Pancreas (tissue), 10 donors: ENCODE results near the gene OPA3. TPM values are rescaled to one million over a fixed set of nuclear protein-coding genes. Genes with fewer than 3 reads are reported as not detected.
"Not testable (repeated sequence)": the region's sequence is repeated elsewhere in the genome, so short reads cannot be mapped to it uniquely, and the experiment has no call there.

ENCODE experiments used
- ATAC-seq, 4 donors: fragments of 200-7000 bp; cut with Tn5 transposase; one replicate each; pipeline versions ENCODE4 v1.8.0 to v1.9.1; 2020; ENCODE audit warnings: mild to moderate bottlenecking in 4 of 4, moderate library complexity in 4 of 4
- DNase-seq, 6 donors: peaks; one replicate each; pipeline ENCODE4 v3.0.0-alpha.2; 2020
- FAIRE-seq: peaks from 2 replicates; lab custom pipeline; 2012; peaks lifted over from hg19 to GRCh38; lab: Jason Lieb, UNC
- H3K27ac ChIP-seq, 4 donors: fragments of 200-600 bp; sonication (generic); 1 replicate in 3 of 4; 2 replicates in 1 of 4; pipeline versions ENCODE4 v1.5.0 to v1.8.0; 2020
- H3K27me3 ChIP-seq, 4 donors: fragments of 200-600 bp; one replicate each; pipeline ENCODE4 v1.8.0; 2021
- H3K36me3 ChIP-seq, 3 donors: fragments of 200-600 bp; sonication (generic) in 1 of 3; one replicate each; pipeline versions ENCODE4 v1.5.0 to v1.8.0; 2020 to 2021
- H3K4me1 ChIP-seq, 3 donors: fragments of 200-600 bp; one replicate each; pipeline ENCODE4 v1.8.0; 2021
- H3K4me3 ChIP-seq, 4 donors: fragments of 200-600 bp; sonication (generic) in 2 of 4; one replicate each; pipeline versions ENCODE4 v1.5.0 to v1.8.0; 2020 to 2021
- H3K9me3 ChIP-seq, 4 donors: fragments of 200-600 bp; one replicate each; pipeline ENCODE4 v1.8.0; 2021
- WGBS, 2 donors: extraction: QIAGEN DNeasy Blood & Tissue Kit; methylation state at CpG; one replicate each; pipeline ENCODE4 v1.1.7; 2013; 5-methylcytosine and 5-hydroxymethylcytosine counted together
- intact Hi-C, 3 donors: fragments of 100-400 bp; cut with DNase I; formaldehyde crosslinking; loops; one replicate each; pipeline versions ENCODE4 v1.11.1 to v1.14.2; 2022
- polyA plus RNA-seq, 2 donors: library from polyadenylated mRNA; stranded (reverse); fragments of 200-250 nt; gene quantifications; one replicate each; pipeline ENCODE4 v1.2.3, GENCODE V29; 2013
- total RNA-seq, 6 donors: library from RNA; stranded (reverse); fragmentation: NEBNext Ultra II Directional in 4 of 6; extraction: Animal tissue kit (Norgen Biotek cat#: 25700) in 4 of 6; gene quantifications; one replicate each; pipeline versions ENCODE4 v1.2.1 to v1.2.4, GENCODE V29; 2021 to 2023
- TF ChIP-seq, protein P1 (sequence below), 4 donors: fragments of 200-600 bp; sonication (generic) in 3 of 4; IDR thresholded peaks; one replicate each; pipeline versions ENCODE4 v1.5.0 to v1.8.0; 2021; ENCODE audit warnings: antibody characterized with exemption in 4 of 4
- donor health status: healthy with polysubstance abuse.
- donor health status: DM: no; HTN: no; CAD: no; lungs with moderate emphysema.
- donor health status: DM: no; HTN: no; CAD: no.
- donor health status: control.
- donor health status: control.
- donor health status: Bipolar disorder and iron deficiency.
- donor health status: DM: yes; HTN: yes; CAD: no.
- donor health status: DM: no; HTN: no; CAD: no.
- donor health status: DM: no; HTN: no; CAD: no.
- donor health status: DM: yes; HTN: yes; CAD: no.

OPA3 gene
- total RNA-seq = 1 to 10 TPM; 3.4 to 8.0 (median 6.0) TPM
- 1 to 10 TPM; 3.7 to 3.8 TPM for polyA plus RNA-seq

DNA sequence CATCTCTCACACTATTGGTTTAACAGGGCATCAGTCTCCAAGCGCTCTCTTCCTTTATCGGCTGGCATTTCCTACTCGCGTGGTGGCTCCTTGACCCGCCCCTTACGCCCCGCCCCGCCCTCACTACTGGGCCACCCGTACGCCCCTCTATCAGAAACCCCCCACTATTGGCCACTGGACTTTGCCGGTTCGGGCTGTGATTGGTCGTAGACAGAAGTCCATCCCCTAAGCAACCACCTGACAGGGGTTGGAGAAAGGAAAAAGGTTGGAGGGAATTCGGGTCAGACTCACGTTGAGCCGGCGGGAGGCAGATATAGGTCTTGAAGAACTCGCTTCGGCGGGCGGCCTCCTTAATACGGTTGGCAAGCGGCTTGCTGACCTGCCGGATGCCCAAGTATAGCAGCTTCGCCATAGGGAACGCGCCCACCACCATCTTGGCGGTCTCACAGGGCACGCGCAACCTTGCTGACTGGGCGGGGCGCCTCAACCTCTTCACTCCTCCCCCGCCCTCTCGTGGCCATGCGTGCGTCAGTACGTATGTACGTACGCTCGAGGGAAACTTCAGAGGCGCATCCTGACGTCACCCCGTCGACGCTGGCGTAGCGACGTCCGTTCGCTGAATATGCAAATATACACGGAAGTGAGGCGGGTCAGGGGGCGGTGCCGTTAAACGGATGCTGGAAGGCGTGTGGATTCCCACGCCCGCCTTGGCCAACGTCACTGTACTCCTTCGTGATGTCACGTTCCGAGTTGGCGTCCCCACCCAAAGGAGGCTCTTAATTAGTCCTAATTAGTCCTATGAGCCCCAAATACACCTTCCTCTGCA lies at the start of gene OPA3:
TSS of gene OPA3 (minus strand) at position 471 of the 826 bp plus-strand sequence. CDS start at position 433, 38 bp downstream.
- Histone ChIP-seq H3K36me3 (no peaks in the 10 kb centered on the region), H3K4me1 (peaks cover 0 to 7% (median 3%) of the 10 kb centered on the region in 3 donors), H3K9me3 (no peaks in the 10 kb centered on the region), H3K27me3 (no peaks in the 10 kb centered on the region), H3K4me3 (peak within 1 kb of the TSS; percentile 32 to 75 (median 59)), H3K27ac (peak within 1 kb of the TSS; percentile 91 to 97 (median 92))
- intact Hi-C loops = no loop called here
- DNase-seq (peak; percentile 96 to 100 (median 100)), ATAC-seq (peak; percentile 92 to 96 (median 93)), FAIRE-seq (peak; percentile 96)
- TF ChIP-seq, protein P1, sequence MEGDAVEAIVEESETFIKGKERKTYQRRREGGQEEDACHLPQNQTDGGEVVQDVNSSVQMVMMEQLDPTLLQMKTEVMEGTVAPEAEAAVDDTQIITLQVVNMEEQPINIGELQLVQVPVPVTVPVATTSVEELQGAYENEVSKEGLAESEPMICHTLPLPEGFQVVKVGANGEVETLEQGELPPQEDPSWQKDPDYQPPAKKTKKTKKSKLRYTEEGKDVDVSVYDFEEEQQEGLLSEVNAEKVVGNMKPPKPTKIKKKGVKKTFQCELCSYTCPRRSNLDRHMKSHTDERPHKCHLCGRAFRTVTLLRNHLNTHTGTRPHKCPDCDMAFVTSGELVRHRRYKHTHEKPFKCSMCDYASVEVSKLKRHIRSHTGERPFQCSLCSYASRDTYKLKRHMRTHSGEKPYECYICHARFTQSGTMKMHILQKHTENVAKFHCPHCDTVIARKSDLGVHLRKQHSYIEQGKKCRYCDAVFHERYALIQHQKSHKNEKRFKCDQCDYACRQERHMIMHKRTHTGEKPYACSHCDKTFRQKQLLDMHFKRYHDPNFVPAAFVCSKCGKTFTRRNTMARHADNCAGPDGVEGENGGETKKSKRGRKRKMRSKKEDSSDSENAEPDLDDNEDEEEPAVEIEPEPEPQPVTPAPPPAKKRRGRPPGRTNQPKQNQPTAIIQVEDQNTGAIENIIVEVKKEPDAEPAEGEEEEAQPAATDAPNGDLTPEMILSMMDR (IDR thresholded peaks at IDR 0.05) = no peak
- WGBS, 2 donors = 0% methylated on average over 63 of the region's 63 CpGs

DNA sequence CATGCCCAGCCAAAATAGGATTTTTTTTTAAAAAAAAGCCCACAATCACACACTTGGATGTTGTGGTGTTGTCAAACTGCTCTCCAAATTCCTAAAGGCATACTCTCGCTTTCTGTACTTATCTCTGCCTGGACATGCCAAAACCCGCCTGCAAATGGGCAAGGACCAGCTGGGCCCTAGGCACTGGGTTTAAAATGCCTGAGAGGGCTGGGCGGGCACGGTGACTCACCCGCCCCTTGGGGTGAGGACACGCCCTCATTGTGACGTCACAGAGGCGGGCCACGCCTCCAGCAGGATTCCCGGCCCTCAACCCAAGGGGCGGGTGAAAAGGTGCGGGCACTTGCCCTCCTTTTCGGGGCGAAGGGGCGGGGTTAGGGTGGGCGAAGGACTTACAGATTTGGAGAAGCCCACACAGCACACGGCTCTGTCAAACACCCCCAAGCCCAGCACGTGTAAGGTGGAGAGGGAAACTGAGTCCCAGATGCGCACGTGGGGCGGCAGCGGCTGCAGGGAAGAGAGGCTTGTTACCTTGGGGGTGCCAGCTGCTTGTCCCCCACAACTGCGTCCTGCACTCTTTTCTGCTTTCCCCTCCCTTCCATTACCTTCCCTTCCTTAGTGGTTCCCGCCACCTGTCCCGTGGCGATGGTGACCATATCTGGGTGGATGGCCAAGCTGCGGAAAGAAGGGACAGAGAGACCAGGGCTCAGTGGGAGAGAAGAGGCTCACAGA lies 48.0 kb upstream of the OPA3 start:
- Histone ChIP-seq H3K4me1 (no peaks in the 10 kb centered on the region), H3K9me3 (no peaks in the 10 kb centered on the region), H3K27me3 (no peaks in the 10 kb centered on the region), H3K36me3 (peaks cover 0 to 13% (median 0%) of the 10 kb centered on the region in 3 donors), H3K27ac (no peak overlapping the region), H3K4me3 (no peak overlapping the region)
- no peak for FAIRE-seq
- peak; percentile 71 to 85 (median 84) for ATAC-seq
- TF ChIP-seq, protein P1 (IDR thresholded peaks at IDR 0.05) = no peak
- peak in 4 of 6 donors; percentile 51 to 80 (median 74) for DNase-seq
- WGBS, 2 donors = 63 to 65% methylated on average over 27 of the region's 27 CpGs
- intact Hi-C loops = loop anchor here in 1 of 3 donors (10.0 kb wide), 1 partner anchor 108 kb away; no protein-coding TSS in a partner anchor

GRCh38 chr19:45630463-45630862 lies 45.9 kb upstream of the OPA3 start:
- no peak for FAIRE-seq
- 88 to 97% methylated on average over 2 of the region's 2 CpGs for WGBS, 2 donors
- intact Hi-C loops = loop anchor here in 1 of 3 donors (10.0 kb wide), 1 partner anchor 106 kb away; no protein-coding TSS in a partner anchor

DNA sequence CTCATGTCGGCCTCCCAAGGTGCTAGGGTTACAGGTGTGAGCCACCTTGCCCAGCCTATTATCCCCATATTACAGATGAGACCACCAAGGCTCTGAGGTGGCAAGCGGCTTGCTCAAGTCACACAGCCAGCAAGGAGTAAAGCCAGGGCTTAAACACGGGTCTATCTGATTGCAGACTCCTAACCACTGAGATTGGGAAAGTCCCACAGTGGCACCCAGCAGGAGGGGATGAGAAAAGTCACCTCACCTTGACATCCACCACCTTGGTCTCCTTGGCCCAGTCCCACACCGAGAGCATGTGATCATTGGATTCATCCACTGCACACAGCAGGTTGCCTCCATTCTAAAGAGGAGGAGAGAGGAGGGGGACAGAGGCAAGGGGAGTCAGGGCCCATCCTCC lies 45.1 kb upstream of the OPA3 start:
- TF ChIP-seq, protein P1 (IDR thresholded peaks at IDR 0.05) = no peak
- intact Hi-C loops = loop anchor here in 1 of 3 donors (10.0 kb wide), 1 partner anchor 105 kb away; no protein-coding TSS in a partner anchor
- Histone ChIP-seq H3K36me3 (peaks cover 0 to 21% (median 4%) of the 10 kb centered on the region in 3 donors), H3K4me3 (no peak overlapping the region), H3K27ac (no peak overlapping the region), H3K4me1 (no peaks in the 10 kb centered on the region), H3K27me3 (no peaks in the 10 kb centered on the region), H3K9me3 (no peaks in the 10 kb centered on the region)
- no peak for DNase-seq
- no peak for ATAC-seq
- FAIRE-seq = no peak
- WGBS, 2 donors = 88 to 90% methylated on average over 4 of the region's 4 CpGs

More at GRCh38 chr19:45630463-45630862, 45.9 kb upstream of the OPA3 start:
- Histone ChIP-seq H3K4me3 (no peak overlapping the region), H3K27ac (no peak overlapping the region), H3K9me3 (no peaks in the 10 kb centered on the region), H3K27me3 (no peaks in the 10 kb centered on the region), H3K4me1 (no peaks in the 10 kb centered on the region), H3K36me3 (peaks cover 0 to 17% (median 4%) of the 10 kb centered on the region in 3 donors)
- DNase-seq (no peak), ATAC-seq (no peak)
- TF ChIP-seq, protein P1 (IDR thresholded peaks at IDR 0.05) = no peak

DNA sequence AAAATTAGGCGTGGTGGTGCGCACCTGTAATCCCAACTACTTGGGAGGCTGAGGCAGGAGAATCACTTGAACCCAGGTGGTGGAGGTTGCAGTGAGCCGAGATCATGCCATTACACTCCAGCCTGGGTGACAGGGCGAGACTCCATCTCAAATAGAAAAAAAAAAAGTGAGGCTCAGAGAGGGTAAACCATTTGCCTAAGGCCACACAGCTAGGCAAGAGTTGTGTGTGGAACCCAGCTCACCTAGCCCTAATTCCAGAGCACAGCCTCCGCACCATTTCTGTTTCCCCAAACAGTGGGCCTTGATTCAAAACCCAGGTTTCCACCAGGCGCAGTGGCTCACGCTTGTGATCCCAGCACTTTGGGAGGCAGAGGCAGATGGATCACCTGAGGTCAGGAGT lies 43.6 kb upstream of the OPA3 start:
- ATAC-seq, FAIRE-seq, H3K27me3 ChIP-seq, H3K9me3 ChIP-seq, H3K27ac ChIP-seq, intact Hi-C loops, DNase-seq, H3K4me3 ChIP-seq, H3K4me1 ChIP-seq: not testable (repeated sequence)
- peaks cover 0 to 21% (median 4%) of the 10 kb centered on the region in 3 donors for H3K36me3 ChIP-seq
- WGBS, 2 donors = 97 to 99% methylated on average over 7 of the region's 7 CpGs
